ENCODE data around the gene TRIM47. TPM values are rescaled to one million over a fixed set of nuclear protein-coding genes. Genes with fewer than 3 reads are reported as not detected.
A peak's percentile ranks its signal among the peaks of the same experiment; 100 is the strongest.

TRIM47 gene
- total RNA-seq, 1 donor from 2014 or later, result 46.3 TPM

DNA sequence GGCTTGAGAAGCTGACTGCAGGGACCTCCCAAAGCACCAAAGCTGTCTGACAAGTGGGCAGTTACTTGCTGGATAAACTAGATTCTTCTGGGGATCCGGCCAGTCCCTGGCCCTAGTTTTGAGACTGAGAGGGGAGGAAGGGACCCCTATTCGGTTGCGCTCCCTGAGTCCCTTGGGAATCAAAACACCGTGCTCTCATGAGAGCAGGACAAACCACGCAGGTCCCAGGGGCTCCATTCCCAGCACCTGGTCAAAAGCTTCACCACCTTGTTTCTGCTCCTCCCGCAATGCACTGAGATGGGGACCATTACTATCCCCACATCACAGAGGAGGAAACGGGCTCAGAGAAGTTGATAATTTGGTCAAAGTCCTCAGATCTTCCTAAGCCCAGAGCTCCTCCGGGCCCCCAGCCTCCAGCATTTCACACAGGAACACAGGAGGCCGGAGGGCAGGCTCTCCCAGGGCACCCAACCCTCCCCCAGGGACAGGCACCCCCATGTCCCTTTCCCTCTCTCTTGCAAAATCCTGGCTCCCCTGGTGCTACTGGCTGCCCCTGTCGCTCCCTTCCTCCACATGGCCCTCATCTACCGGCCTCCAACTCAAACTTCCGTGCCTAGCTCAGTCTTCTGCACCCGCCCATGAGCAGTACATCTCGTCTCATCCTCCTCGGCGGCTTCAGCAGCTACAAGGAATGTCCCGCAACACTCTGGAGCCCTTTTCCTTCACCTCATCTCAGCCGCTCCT lies 15.1 kb upstream of the TRIM47 start:
- Mint-ChIP-seq H3K36me3 (ENCODE audit: low read depth) (peaks cover 3% of the 10 kb centered on the region), H3K27me3 (ENCODE audit: low read depth) (no peaks in the 10 kb centered on the region), H3K27ac (ENCODE audit: unreplicated experiment) (no peak overlapping the region), H3K4me1 (ENCODE audit: low read depth) (peaks cover 27% of the 10 kb centered on the region), H3K4me3 (ENCODE audit: unreplicated experiment) (peak overlapping the region; percentile 18), H3K9me3 (ENCODE audit: low read depth) (no peaks in the 10 kb centered on the region)
- no peak for DNase-seq (ENCODE audit: low spot score)
- TF ChIP-seq, protein P1, sequence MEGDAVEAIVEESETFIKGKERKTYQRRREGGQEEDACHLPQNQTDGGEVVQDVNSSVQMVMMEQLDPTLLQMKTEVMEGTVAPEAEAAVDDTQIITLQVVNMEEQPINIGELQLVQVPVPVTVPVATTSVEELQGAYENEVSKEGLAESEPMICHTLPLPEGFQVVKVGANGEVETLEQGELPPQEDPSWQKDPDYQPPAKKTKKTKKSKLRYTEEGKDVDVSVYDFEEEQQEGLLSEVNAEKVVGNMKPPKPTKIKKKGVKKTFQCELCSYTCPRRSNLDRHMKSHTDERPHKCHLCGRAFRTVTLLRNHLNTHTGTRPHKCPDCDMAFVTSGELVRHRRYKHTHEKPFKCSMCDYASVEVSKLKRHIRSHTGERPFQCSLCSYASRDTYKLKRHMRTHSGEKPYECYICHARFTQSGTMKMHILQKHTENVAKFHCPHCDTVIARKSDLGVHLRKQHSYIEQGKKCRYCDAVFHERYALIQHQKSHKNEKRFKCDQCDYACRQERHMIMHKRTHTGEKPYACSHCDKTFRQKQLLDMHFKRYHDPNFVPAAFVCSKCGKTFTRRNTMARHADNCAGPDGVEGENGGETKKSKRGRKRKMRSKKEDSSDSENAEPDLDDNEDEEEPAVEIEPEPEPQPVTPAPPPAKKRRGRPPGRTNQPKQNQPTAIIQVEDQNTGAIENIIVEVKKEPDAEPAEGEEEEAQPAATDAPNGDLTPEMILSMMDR (IDR thresholded peaks at IDR 0.05), result no peak

DNA sequence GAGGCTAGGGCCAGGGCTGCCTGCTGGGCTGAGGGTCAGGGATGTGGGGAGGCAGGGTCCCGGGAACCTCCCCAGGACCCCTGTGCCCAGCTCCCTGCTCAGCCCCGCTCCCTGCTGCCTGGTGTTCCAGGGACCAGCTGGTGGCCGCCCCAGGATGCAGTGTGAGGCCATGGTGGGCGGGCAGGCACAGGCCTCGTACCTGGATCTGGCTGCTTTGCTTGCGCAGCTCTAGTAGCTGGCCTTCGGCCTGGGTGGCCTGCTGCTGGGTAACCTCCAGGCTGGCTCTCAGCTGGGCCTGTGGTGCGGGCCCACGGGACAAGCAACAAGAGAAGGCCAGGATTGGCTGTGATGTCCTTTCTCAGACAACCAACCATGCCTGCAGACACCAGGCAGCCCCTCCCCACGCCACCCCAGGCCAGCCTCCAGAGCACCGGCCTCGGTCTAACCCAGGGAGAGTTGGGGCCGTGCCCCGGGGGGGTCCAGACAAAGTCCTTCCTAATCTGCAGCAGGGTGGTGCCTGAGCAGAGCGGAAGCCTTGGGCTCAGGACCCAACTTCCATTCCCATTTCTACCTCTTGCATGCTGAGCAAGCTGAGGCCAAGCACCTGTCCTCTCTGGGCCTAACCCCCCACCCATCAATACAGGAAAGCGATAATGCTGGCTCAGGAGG lies 14.3 kb upstream of the TRIM47 start:
- no peak for DNase-seq (ENCODE audit: low spot score)
- Mint-ChIP-seq H3K36me3 (ENCODE audit: low read depth) (peaks cover 5% of the 10 kb centered on the region), H3K27me3 (ENCODE audit: low read depth) (no peaks in the 10 kb centered on the region), H3K4me3 (ENCODE audit: unreplicated experiment) (no peak overlapping the region), H3K27ac (ENCODE audit: unreplicated experiment) (no peak overlapping the region), H3K4me1 (ENCODE audit: low read depth) (peaks cover 26% of the 10 kb centered on the region), H3K9me3 (ENCODE audit: low read depth) (no peaks in the 10 kb centered on the region)
- TF ChIP-seq, protein P1 (IDR thresholded peaks at IDR 0.05), result no peak

DNA sequence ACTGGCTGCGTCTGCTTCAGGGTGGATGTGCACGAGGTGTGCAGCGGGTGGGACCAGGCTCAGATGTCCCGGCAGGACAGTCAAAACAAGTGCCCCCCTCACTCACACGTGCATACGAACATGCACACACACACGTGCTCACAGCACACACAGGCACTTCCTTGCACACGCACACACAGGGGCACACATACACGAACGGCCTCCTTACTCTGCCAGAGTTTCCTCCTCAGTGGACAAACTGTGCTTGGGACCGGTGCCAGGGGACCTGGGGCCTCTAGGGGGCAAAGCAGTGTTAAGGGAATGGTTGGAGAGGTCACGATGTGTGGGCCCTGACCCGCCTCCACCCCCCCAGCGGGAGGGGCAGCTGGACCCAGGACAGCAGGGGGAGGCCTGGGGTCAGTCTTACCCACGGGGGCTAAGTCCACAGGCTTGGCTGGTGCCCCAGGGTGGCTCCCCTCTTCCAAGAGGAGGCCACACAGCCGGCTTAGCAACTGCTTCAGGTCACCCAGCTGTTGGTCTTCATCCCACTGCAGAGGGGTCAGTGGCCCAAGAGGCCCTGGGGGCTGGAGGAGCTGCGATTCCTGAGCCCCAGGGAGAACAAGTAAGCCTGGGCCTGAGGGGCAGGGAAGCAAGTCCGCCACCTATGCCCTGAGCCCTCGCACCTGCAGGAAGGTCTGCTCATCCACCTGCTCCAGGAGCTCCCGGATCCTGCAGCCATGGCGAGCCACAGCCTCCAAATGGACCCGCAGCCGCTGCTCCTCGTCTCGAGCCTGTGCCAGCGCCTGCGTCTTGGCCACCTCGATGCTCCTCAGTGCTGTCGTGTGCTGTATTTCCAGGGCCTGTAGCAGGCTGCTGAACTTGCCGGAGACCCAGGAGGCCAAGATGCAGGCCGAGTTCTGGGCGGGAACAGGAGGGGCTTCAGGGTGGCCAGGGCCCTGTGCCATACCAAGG lies 13.5 kb upstream of the TRIM47 start:
- H3K4me3 Mint-ChIP-seq (ENCODE audit: unreplicated experiment), result no peak overlapping the region
- TF ChIP-seq, protein P1 (IDR thresholded peaks at IDR 0.05), result no peak
- no peak for DNase-seq (ENCODE audit: low spot score)
- peaks cover 5% of the 10 kb centered on the region for H3K36me3 Mint-ChIP-seq (ENCODE audit: low read depth)
- no peaks in the 10 kb centered on the region for H3K27me3 Mint-ChIP-seq (ENCODE audit: low read depth)
- no peaks in the 10 kb centered on the region for H3K9me3 Mint-ChIP-seq (ENCODE audit: low read depth)
- H3K4me1 Mint-ChIP-seq (ENCODE audit: low read depth), result peaks cover 21% of the 10 kb centered on the region
- H3K27ac Mint-ChIP-seq (ENCODE audit: unreplicated experiment), result no peak overlapping the region

DNA sequence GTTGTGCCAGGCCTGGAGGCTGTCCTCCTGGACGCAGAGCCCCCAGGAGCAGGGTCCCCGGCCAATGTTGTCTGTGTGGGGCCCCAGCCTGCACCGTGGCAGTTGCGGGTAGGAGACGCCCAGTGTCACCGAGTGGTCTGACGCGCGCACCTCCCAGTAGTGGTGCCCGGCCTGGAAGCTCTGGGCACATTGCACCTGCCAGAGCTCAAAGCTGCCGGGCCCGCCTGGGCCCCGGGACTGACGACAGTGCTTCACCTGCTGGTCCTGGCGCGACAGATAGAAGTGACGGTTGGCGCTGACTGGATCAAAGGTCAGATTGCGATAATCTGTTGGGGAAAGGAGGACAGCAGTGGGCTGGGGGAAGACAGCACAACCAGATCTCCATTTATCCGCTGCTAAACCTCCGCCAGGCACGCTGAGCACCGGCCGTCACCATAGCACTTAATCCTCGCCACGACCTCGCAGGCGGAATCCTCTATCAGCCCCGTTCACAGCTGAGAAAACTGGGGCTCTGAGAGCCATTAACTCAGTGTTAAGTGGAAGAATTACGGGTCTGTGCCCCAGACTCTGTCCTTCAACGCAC lies 12.7 kb upstream of the TRIM47 start:
- no peak for DNase-seq (ENCODE audit: low spot score)
- Mint-ChIP-seq H3K4me3 (ENCODE audit: unreplicated experiment) (no peak overlapping the region), H3K4me1 (ENCODE audit: low read depth) (peaks cover 21% of the 10 kb centered on the region), H3K36me3 (ENCODE audit: low read depth) (peaks cover 5% of the 10 kb centered on the region), H3K27ac (ENCODE audit: unreplicated experiment) (no peak overlapping the region), H3K27me3 (ENCODE audit: low read depth) (no peaks in the 10 kb centered on the region), H3K9me3 (ENCODE audit: low read depth) (no peaks in the 10 kb centered on the region)
- TF ChIP-seq, protein P1 (IDR thresholded peaks at IDR 0.05), result no peak

Data from chondrocyte (in vitro differentiated cells).